ENCODE data around the gene MAGEA8. TPM values are rescaled to one million over a fixed set of nuclear protein-coding genes. Genes with fewer than 3 reads are reported as not detected.

MAGEA8 gene
- total and polyA plus RNA-seq, 4 donors, result not detected

DNA sequence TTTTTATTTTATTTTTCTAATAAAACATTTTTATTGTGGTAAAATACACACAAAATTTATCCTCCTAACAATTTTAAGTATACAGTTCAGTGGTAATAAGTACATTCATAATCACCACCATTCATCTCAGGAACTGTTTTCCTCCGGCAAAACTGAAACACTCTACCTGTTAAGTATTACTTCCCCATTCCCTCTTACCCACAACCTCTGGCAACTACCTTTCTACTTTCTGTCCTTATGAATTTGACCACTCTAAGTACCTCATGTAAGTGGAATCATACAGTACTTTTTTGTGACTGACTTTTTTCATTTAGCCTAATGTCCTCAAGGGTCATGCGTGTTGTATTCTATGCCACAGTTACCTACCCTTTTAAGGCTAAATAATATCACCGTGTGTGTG, 27.3 kb downstream of the MAGEA8 start:
- no peak for TF ChIP-seq TAF1 (conservative IDR thresholded peaks at IDR 0.05)
- TF ChIP-seq, protein P1, sequence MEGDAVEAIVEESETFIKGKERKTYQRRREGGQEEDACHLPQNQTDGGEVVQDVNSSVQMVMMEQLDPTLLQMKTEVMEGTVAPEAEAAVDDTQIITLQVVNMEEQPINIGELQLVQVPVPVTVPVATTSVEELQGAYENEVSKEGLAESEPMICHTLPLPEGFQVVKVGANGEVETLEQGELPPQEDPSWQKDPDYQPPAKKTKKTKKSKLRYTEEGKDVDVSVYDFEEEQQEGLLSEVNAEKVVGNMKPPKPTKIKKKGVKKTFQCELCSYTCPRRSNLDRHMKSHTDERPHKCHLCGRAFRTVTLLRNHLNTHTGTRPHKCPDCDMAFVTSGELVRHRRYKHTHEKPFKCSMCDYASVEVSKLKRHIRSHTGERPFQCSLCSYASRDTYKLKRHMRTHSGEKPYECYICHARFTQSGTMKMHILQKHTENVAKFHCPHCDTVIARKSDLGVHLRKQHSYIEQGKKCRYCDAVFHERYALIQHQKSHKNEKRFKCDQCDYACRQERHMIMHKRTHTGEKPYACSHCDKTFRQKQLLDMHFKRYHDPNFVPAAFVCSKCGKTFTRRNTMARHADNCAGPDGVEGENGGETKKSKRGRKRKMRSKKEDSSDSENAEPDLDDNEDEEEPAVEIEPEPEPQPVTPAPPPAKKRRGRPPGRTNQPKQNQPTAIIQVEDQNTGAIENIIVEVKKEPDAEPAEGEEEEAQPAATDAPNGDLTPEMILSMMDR (IDR thresholded peaks at IDR 0.05; ENCODE audit: low read depth, low read length, missing input control), result no peak
- TF ChIP-seq SP1 (IDR thresholded peaks at IDR 0.05), result no peak
- TF ChIP-seq GABPA (IDR thresholded peaks at IDR 0.05 in 1 of 2, conservative IDR thresholded peaks at IDR 0.05 in 1 of 2), result no peak
- no peak for TF ChIP-seq FOXA1 (IDR thresholded peaks at IDR 0.05)
- TF ChIP-seq, protein P2, sequence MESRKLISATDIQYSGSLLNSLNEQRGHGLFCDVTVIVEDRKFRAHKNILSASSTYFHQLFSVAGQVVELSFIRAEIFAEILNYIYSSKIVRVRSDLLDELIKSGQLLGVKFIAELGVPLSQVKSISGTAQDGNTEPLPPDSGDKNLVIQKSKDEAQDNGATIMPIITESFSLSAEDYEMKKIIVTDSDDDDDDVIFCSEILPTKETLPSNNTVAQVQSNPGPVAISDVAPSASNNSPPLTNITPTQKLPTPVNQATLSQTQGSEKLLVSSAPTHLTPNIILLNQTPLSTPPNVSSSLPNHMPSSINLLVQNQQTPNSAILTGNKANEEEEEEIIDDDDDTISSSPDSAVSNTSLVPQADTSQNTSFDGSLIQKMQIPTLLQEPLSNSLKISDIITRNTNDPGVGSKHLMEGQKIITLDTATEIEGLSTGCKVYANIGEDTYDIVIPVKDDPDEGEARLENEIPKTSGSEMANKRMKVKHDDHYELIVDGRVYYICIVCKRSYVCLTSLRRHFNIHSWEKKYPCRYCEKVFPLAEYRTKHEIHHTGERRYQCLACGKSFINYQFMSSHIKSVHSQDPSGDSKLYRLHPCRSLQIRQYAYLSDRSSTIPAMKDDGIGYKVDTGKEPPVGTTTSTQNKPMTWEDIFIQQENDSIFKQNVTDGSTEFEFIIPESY (IDR thresholded peaks at IDR 0.05), result no peak
- TF ChIP-seq RXRA (IDR thresholded peaks at IDR 0.05), result no peak
- no peak for TF ChIP-seq HNF4G (IDR thresholded peaks at IDR 0.05)
- TF ChIP-seq, protein P3, sequence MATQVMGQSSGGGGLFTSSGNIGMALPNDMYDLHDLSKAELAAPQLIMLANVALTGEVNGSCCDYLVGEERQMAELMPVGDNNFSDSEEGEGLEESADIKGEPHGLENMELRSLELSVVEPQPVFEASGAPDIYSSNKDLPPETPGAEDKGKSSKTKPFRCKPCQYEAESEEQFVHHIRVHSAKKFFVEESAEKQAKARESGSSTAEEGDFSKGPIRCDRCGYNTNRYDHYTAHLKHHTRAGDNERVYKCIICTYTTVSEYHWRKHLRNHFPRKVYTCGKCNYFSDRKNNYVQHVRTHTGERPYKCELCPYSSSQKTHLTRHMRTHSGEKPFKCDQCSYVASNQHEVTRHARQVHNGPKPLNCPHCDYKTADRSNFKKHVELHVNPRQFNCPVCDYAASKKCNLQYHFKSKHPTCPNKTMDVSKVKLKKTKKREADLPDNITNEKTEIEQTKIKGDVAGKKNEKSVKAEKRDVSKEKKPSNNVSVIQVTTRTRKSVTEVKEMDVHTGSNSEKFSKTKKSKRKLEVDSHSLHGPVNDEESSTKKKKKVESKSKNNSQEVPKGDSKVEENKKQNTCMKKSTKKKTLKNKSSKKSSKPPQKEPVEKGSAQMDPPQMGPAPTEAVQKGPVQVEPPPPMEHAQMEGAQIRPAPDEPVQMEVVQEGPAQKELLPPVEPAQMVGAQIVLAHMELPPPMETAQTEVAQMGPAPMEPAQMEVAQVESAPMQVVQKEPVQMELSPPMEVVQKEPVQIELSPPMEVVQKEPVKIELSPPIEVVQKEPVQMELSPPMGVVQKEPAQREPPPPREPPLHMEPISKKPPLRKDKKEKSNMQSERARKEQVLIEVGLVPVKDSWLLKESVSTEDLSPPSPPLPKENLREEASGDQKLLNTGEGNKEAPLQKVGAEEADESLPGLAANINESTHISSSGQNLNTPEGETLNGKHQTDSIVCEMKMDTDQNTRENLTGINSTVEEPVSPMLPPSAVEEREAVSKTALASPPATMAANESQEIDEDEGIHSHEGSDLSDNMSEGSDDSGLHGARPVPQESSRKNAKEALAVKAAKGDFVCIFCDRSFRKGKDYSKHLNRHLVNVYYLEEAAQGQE (IDR thresholded peaks at IDR 0.05), result no peak
- no peak for TF ChIP-seq FOXA2 (IDR thresholded peaks at IDR 0.05)
- TF ChIP-seq YY1 (IDR thresholded peaks at IDR 0.05), result no peak
- TF ChIP-seq, protein P4, sequence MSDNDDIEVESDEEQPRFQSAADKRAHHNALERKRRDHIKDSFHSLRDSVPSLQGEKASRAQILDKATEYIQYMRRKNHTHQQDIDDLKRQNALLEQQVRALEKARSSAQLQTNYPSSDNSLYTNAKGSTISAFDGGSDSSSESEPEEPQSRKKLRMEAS (IDR thresholded peaks at IDR 0.05), result no peak
- no peak for TF ChIP-seq RAD21 (IDR thresholded peaks at IDR 0.05)
- TF ChIP-seq EGR1 (IDR thresholded peaks at IDR 0.05; ENCODE audit: low read depth in 2 of 2), result no peak
- TF ChIP-seq, protein P5, sequence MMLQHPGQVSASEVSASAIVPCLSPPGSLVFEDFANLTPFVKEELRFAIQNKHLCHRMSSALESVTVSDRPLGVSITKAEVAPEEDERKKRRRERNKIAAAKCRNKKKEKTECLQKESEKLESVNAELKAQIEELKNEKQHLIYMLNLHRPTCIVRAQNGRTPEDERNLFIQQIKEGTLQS (IDR thresholded peaks at IDR 0.05), result no peak
- TF ChIP-seq HNF4A (conservative IDR thresholded peaks at IDR 0.05), result no peak
- TF ChIP-seq JUND (IDR thresholded peaks at IDR 0.05), result no peak
- no peak for DNase-seq (ENCODE audit: low spot score)
- Histone ChIP-seq H3K9ac (ENCODE audit: low read depth in 1 of 2, low read length in 2 of 2) (no peak overlapping the region), H3K4me1 (ENCODE audit: control insufficient read depth in 4 of 4, insufficient read depth in 4 of 4, low read length in 3 of 4) (no peaks in the 10 kb centered on the region), H3K27ac (ENCODE audit: low read depth in 1 of 2, low read length in 2 of 2) (no peak overlapping the region), H3K4me3 (ENCODE audit: low read depth in 1 of 3, low read length in 3 of 3) (no peak overlapping the region), H3K36me3 (ENCODE audit: control insufficient read depth in 4 of 4, insufficient read depth in 3 of 4, low read depth in 1 of 4, low read length in 3 of 4) (no peaks in the 10 kb centered on the region), H3K9me3 (ENCODE audit: control insufficient read depth in 4 of 4, low read length in 3 of 4) (peaks cover 0 to 2% (median 0%) of the 10 kb centered on the region in 4 donors), H3K27me3 (ENCODE audit: control insufficient read depth in 4 of 4, insufficient read depth in 4 of 4, low read length in 3 of 4) (no peaks in the 10 kb centered on the region)
- WGBS, result 96% methylated on average over 3 of the region's 3 CpGs

DNA sequence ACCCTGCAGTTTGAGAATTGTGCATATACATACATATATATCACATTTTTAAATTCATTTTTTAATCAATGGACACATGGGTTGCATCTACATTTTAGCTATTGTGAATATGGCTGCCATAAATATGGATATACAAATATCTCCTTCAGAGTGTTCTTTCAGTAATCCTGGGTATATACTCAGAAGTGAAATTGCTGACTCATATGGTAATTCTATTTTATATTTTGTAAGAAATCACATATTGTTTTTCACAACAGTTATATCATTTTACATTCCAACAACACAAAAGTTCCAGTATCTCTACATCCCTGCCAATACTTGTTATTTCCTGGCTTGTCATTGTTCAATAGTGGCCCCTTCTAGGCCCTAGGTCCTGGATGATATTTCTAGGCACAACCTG, 27.7 kb downstream of the MAGEA8 start:
- Histone ChIP-seq H3K36me3 (ENCODE audit: control insufficient read depth in 4 of 4, insufficient read depth in 3 of 4, low read depth in 1 of 4, low read length in 3 of 4) (no peaks in the 10 kb centered on the region), H3K4me1 (ENCODE audit: control insufficient read depth in 4 of 4, insufficient read depth in 4 of 4, low read length in 3 of 4) (no peaks in the 10 kb centered on the region), H3K9ac (ENCODE audit: low read depth in 1 of 2, low read length in 2 of 2) (no peak overlapping the region), H3K27ac (ENCODE audit: low read depth in 1 of 2, low read length in 2 of 2) (no peak overlapping the region), H3K9me3 (ENCODE audit: control insufficient read depth in 4 of 4, low read length in 3 of 4) (peaks cover 0 to 2% (median 0%) of the 10 kb centered on the region in 4 donors), H3K27me3 (ENCODE audit: control insufficient read depth in 4 of 4, insufficient read depth in 4 of 4, low read length in 3 of 4) (no peaks in the 10 kb centered on the region), H3K4me3 (ENCODE audit: low read depth in 1 of 3, low read length in 3 of 3) (no peak overlapping the region)
- TF ChIP-seq RXRA (IDR thresholded peaks at IDR 0.05), result no peak
- TF ChIP-seq, protein P2 (IDR thresholded peaks at IDR 0.05), result no peak
- TF ChIP-seq YY1 (IDR thresholded peaks at IDR 0.05), result no peak
- no peak for TF ChIP-seq HNF4G (IDR thresholded peaks at IDR 0.05)
- TF ChIP-seq TAF1 (conservative IDR thresholded peaks at IDR 0.05), result no peak
- TF ChIP-seq NR2F2 (IDR thresholded peaks at IDR 0.05), result no peak
- no peak for TF ChIP-seq GABPA (IDR thresholded peaks at IDR 0.05 in 1 of 2, conservative IDR thresholded peaks at IDR 0.05 in 1 of 2)
- no peak for TF ChIP-seq SP1 (IDR thresholded peaks at IDR 0.05)
- DNase-seq (ENCODE audit: low spot score), result no peak

All from liver (tissue), 9 donors.